Caco-2 (cell line): ENCODE results near the gene MSRB1. TPM values are rescaled to one million over a fixed set of nuclear protein-coding genes. Genes with fewer than 3 reads are reported as not detected.

Experiments used
- BruUV-seq: library from RNA; stranded (reverse); fragments of 400-500 nt; replicated peaks from 2 replicates; lab custom pipeline; 2021; lab: Mats Ljungman, UMichigan
- CTCF ChIA-PET: fragments of 300-600 bp; sonication (Branson Sonifier 250); formaldehyde crosslinking; loops from one replicate; lab custom pipeline; 2022; ENCODE audit warnings: antibody characterized with exemption; lab: Charles Lee
- POLR2A ChIA-PET: fragments of 300-600 bp; sonication (Branson Sonifier 250); formaldehyde crosslinking; loops from one replicate; lab custom pipeline; 2022; ENCODE audit warnings: antibody characterized with exemption; lab: Charles Lee
- DNase-seq, 2 experiments: peaks; one replicate each; pipeline versions ENCODE4 v3.0.0 to v3.0.0-alpha.2; 2020 to 2022
- H3K27me3 ChIP-seq: replicated peaks from 2 replicates; pipeline ENCODE4 v1.6.0; 2011; ENCODE audit warnings: low read length; ENCODE audit not compliant: control insufficient read depth, insufficient read depth
- H3K36me3 ChIP-seq: 2 replicates; pipeline ENCODE4 v1.5.1; 2011; ENCODE audit warnings: low read length; ENCODE audit not compliant: control insufficient read depth, insufficient read depth
- H3K4me1 ChIP-seq: fragments of 250-450 bp; sonication (Bioruptor Pico); 2 replicates; pipeline ENCODE4 v1.5.1; 2020; ENCODE audit warnings: mild to moderate bottlenecking
- H3K4me3 ChIP-seq: 2 replicates; pipeline ENCODE4 v1.5.1; 2011; ENCODE audit warnings: low read depth, mild to moderate bottlenecking, control low read depth, low read length
- H3K9me3 ChIP-seq: fragments of 250-450 bp; sonication (Bioruptor Pico); 2 replicates; pipeline ENCODE4 v1.5.1; 2020; ENCODE audit warnings: mild to moderate bottlenecking, moderate library complexity
- H3K27ac Mint-ChIP-seq: one replicate; pipeline ENCODE4 v1.8.0; 2022; ENCODE audit warnings: mixed read lengths; ENCODE audit not compliant: unreplicated experiment
- H3K27me3 Mint-ChIP-seq: one replicate; pipeline ENCODE4 v1.8.0; 2022; ENCODE audit warnings: mixed read lengths; ENCODE audit not compliant: insufficient read depth, unreplicated experiment
- H3K36me3 Mint-ChIP-seq: one replicate; pipeline ENCODE4 v1.8.0; 2022; ENCODE audit warnings: mild to moderate bottlenecking, mixed read lengths; ENCODE audit not compliant: insufficient read depth, unreplicated experiment
- H3K4me1 Mint-ChIP-seq: one replicate; pipeline ENCODE4 v1.8.0; 2022; ENCODE audit warnings: low read depth, mixed read lengths; ENCODE audit not compliant: unreplicated experiment
- H3K4me3 Mint-ChIP-seq: one replicate; pipeline ENCODE4 v1.8.0; 2022; ENCODE audit warnings: mild to moderate bottlenecking, moderate library complexity, mixed read lengths; ENCODE audit not compliant: unreplicated experiment
- H3K9me3 Mint-ChIP-seq: one replicate; pipeline ENCODE4 v1.8.0; 2022; ENCODE audit warnings: mixed read lengths; ENCODE audit not compliant: unreplicated experiment
- intact Hi-C: fragments of 100-400 bp; cut with micrococcal nuclease; formaldehyde crosslinking; loops from one replicate; pipeline ENCODE4 v1.10.0; 2022; ENCODE audit not compliant: unreplicated experiment
- total RNA-seq: library from RNA; stranded (reverse); gene quantifications from 2 replicates; pipeline ENCODE4 v1.2.3, GENCODE V29; 2022
- TF ChIP-seq, protein P1 (sequence below), 2 experiments: fragments of 200-600 bp in 1 of 2; IDR thresholded peaks; 1 replicate in 1 of 2; 2 replicates in 1 of 2; pipeline versions ENCODE4 v1.5.1 to v1.8.0; 2011 to 2022; ENCODE audit warnings: antibody characterized with exemption in 1 of 2, control low read depth in 1 of 2, inconsistent platforms in 1 of 2, low read depth in 1 of 2, low read length in 1 of 2, mild to moderate bottlenecking in 1 of 2, moderate library complexity in 1 of 2; ENCODE audit not compliant: insufficient read depth in 1 of 2, severe bottlenecking in 1 of 2, unreplicated experiment in 1 of 2

MSRB1 gene
- total RNA-seq, 1 experiment from 2014 or later: 30.5 TPM

DNA sequence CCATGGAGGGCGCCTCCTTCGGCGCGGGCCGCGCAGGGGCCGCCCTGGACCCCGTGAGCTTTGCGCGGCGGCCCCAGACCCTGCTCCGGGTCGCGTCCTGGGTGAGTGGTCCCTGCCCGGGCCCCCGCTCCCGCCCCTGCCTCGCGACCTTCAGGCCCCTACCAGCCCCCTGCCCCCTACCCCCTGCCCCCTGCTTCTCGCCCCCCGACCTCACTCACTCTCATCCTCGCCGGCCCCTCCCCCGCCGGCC is 47.0 kb upstream of the MSRB1 start:
- Histone ChIP-seq H3K36me3 (peaks cover 5% of the 10 kb centered on the region; the same call in 1 of the 2 replicates), H3K4me3 (peak overlapping the region; percentile 51), H3K27me3 (no peaks in the 10 kb centered on the region), H3K9me3 (no peaks in the 10 kb centered on the region), H3K4me1 (peaks cover 15% of the 10 kb centered on the region)
- TF ChIP-seq, protein P1, sequence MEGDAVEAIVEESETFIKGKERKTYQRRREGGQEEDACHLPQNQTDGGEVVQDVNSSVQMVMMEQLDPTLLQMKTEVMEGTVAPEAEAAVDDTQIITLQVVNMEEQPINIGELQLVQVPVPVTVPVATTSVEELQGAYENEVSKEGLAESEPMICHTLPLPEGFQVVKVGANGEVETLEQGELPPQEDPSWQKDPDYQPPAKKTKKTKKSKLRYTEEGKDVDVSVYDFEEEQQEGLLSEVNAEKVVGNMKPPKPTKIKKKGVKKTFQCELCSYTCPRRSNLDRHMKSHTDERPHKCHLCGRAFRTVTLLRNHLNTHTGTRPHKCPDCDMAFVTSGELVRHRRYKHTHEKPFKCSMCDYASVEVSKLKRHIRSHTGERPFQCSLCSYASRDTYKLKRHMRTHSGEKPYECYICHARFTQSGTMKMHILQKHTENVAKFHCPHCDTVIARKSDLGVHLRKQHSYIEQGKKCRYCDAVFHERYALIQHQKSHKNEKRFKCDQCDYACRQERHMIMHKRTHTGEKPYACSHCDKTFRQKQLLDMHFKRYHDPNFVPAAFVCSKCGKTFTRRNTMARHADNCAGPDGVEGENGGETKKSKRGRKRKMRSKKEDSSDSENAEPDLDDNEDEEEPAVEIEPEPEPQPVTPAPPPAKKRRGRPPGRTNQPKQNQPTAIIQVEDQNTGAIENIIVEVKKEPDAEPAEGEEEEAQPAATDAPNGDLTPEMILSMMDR (IDR thresholded peaks at IDR 0.05; ENCODE audit: insufficient read depth in 1 of 2, low read depth in 1 of 2, low read length in 1 of 2, severe bottlenecking in 1 of 2, unreplicated experiment in 1 of 2): no peak
- ChIA-PET POLR2A (no interaction called here), CTCF (interaction anchor here (0.7 kb wide), 1 partner anchor 25 kb away, joined by 3 read pairs; the partner anchor contains the start of gene RPS2)
- H3K9me3 Mint-ChIP-seq: no peaks in the 10 kb centered on the region
- peak overlapping the region; percentile 70 for H3K4me3 Mint-ChIP-seq
- BruUV-seq: no TSS peak
- intact Hi-C loops: no loop called here
- no peak overlapping the region for H3K27ac Mint-ChIP-seq
- H3K27me3 Mint-ChIP-seq: no peaks in the 10 kb centered on the region
- H3K4me1 Mint-ChIP-seq: peaks cover 7% of the 10 kb centered on the region
- H3K36me3 Mint-ChIP-seq: peaks cover 2% of the 10 kb centered on the region
- DNase-seq: no peak

GRCh38 chr16:1989209-1990100 is 46.5 kb upstream of the MSRB1 start, which contains the start of gene SYNGR3:
TSS of gene SYNGR3 (plus strand) at chr16:1989970. CDS start at chr16:1990103, 133 bp downstream.
- BruUV-seq: no TSS peak
- intact Hi-C loops: no loop called here
- peaks cover 5% of the 10 kb centered on the region; the same call in 1 of the 2 replicates for H3K36me3 ChIP-seq
- Mint-ChIP-seq H3K27me3 (no peaks in the 10 kb centered on the region), H3K27ac (peak within 1 kb of the TSS; percentile 54), H3K36me3 (peaks cover 8% of the 10 kb centered on the region), H3K9me3 (no peaks in the 10 kb centered on the region), H3K4me1 (peaks cover 7% of the 10 kb centered on the region), H3K4me3 (peak within 1 kb of the TSS; percentile 70)
- ChIA-PET CTCF (interaction anchor here (0.7 kb wide), 1 partner anchor 25 kb away, joined by 3 read pairs; the partner anchor contains the start of gene RPS2), POLR2A (interaction anchor here (1.3 kb wide), 1 partner anchor 25 kb away, joined by 6 read pairs; the partner anchor contains the start of gene RPS2)
- no peaks in the 10 kb centered on the region for H3K9me3 ChIP-seq
- peak within 1 kb of the TSS; percentile 51 for H3K4me3 ChIP-seq
- TF ChIP-seq, protein P1 (IDR thresholded peaks at IDR 0.05; ENCODE audit: insufficient read depth in 1 of 2, low read depth in 1 of 2, low read length in 1 of 2, severe bottlenecking in 1 of 2, unreplicated experiment in 1 of 2): no peak
- peaks cover 18% of the 10 kb centered on the region for H3K4me1 ChIP-seq
- DNase-seq: peak in 1 of 2 experiments; percentile 46
- no peaks in the 10 kb centered on the region for H3K27me3 ChIP-seq

DNA sequence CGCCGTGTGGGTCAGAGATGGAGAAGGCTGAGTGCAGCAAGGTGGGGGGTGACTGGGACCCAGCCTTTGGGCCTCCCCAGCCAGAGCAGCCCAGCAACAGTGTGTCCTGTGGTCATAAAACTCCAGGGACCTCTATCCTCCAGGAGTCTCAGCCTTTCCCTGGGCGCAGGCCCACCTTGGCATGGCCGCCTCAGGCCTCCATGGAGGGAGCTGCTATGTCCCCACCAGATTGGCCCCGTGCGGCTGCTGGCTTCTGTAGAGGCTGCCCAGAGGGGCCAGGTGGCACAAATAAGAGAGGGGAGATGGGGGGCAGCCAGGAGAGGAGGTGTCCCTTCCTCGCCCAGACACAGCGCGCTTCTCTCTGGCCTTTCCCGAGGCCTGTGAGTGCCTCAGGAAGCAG is 44.2 kb upstream of the MSRB1 start:
- ChIA-PET CTCF (no interaction called here), POLR2A (no interaction called here)
- no peak for DNase-seq
- Histone ChIP-seq H3K4me1 (peaks cover 23% of the 10 kb centered on the region), H3K9me3 (no peaks in the 10 kb centered on the region), H3K36me3 (peaks cover 5% of the 10 kb centered on the region; the same call in 1 of the 2 replicates), H3K27me3 (no peaks in the 10 kb centered on the region), H3K4me3 (no peak overlapping the region)
- peaks cover 14% of the 10 kb centered on the region for H3K4me1 Mint-ChIP-seq
- H3K27ac Mint-ChIP-seq: no peak overlapping the region
- intact Hi-C loops: no loop called here
- BruUV-seq: no TSS peak
- H3K27me3 Mint-ChIP-seq: no peaks in the 10 kb centered on the region
- peak overlapping the region; percentile 33 for H3K4me3 Mint-ChIP-seq
- H3K36me3 Mint-ChIP-seq: peaks cover 25% of the 10 kb centered on the region
- TF ChIP-seq, protein P1 (IDR thresholded peaks at IDR 0.05; ENCODE audit: insufficient read depth in 1 of 2, low read depth in 1 of 2, low read length in 1 of 2, severe bottlenecking in 1 of 2, unreplicated experiment in 1 of 2): no peak
- no peaks in the 10 kb centered on the region for H3K9me3 Mint-ChIP-seq
